Neural cell (in vitro differentiated cells): Measurements from ENCODE around the gene PTCH1. TPM values are rescaled to one million over a fixed set of nuclear protein-coding genes. Genes with fewer than 3 reads are reported as not detected.

ENCODE experiments used
- polyA plus RNA-seq: library from polyadenylated mRNA; depleted of rRNA; stranded (reverse); fragments of >200 nt; gene quantifications from 2 replicates; pipeline ENCODE4 v1.2.3, GENCODE V29; 2014
- small RNA-seq, 3 experiments: library from RNA; depleted of rRNA; stranded (forward); fragments of <200 nt; gene quantifications; one replicate each; pipeline ENCODE3, GENCODE V24; 2012

PTCH1 gene
- polyA plus RNA-seq, 1 donor from 2014 or later = 15.6 TPM

Small RNAs within 50 kb of the gene (small RNA-seq; reads per million reads assigned to genes)
- 0 reads per million in 3 experiments for gene MT1P1

Other genes starting within 250 kb of the PTCH1 start
- 9.7 and 15.2 TPM in 2 replicates for gene FANCC, start 199.3 kb downstream of the PTCH1 start, polyA plus RNA-seq